DOHH2 (cell line): ENCODE data around the gene BCAR1.
"Not testable (repeated sequence)": the region's sequence is repeated elsewhere in the genome, so short reads cannot be mapped to it uniquely, and the experiment has no call there.

Experiments used
- H3F3A ChIP-seq: fragments of 200-600 bp; sonication (generic), shearing (Covaris generic); 2 replicates; pipeline ENCODE4 v1.6.0; 2016; ENCODE audit warnings: antibody characterized with exemption, mild to moderate bottlenecking; ENCODE audit not compliant: control insufficient read depth, insufficient read depth
- H3K27ac ChIP-seq: fragments of 200-600 bp; sonication (generic); 2 replicates; pipeline ENCODE4 v1.5.1; 2014; ENCODE audit warnings: low read depth, mild to moderate bottlenecking, low read length, moderate library complexity
- H3K27me3 ChIP-seq: fragments of 200-600 bp; sonication (generic); 2 replicates; pipeline ENCODE4 v1.6.1; 2014; ENCODE audit warnings: mild to moderate bottlenecking, low read length, mixed read lengths; ENCODE audit not compliant: control insufficient read depth
- H3K36me3 ChIP-seq: fragments of 200-600 bp; sonication (generic); 2 replicates; pipeline ENCODE4 v1.6.1; 2014; ENCODE audit warnings: mild to moderate bottlenecking, low read length, moderate library complexity, mixed read lengths; ENCODE audit not compliant: control insufficient read depth
- H3K4me1 ChIP-seq: fragments of 200-600 bp; sonication (generic); 2 replicates; pipeline ENCODE4 v1.6.1; 2014; ENCODE audit warnings: mild to moderate bottlenecking, low read length, mixed read lengths; ENCODE audit not compliant: control insufficient read depth
- H3K4me2 ChIP-seq: fragments of 200-600 bp; sonication (generic); 2 replicates; pipeline ENCODE4 v1.6.0; 2014; ENCODE audit warnings: mild to moderate bottlenecking, low read length, moderate library complexity
- H3K4me3 ChIP-seq: fragments of 200-600 bp; sonication (generic); 2 replicates; pipeline ENCODE4 v1.5.1; 2014; ENCODE audit warnings: mild to moderate bottlenecking, low read length, mixed read lengths
- H3K79me2 ChIP-seq: fragments of 200-600 bp; sonication (generic); 2 replicates; pipeline ENCODE4 v1.6.1; 2014; ENCODE audit warnings: mild to moderate bottlenecking, low read length, mixed read lengths; ENCODE audit not compliant: control insufficient read depth
- H3K9me2 ChIP-seq: fragments of 200-600 bp; sonication (generic); replicated peaks from 2 replicates; pipeline ENCODE4 v1.6.1; 2014; ENCODE audit warnings: mild to moderate bottlenecking, low read length, mixed read lengths; ENCODE audit not compliant: control insufficient read depth
- H3K9me3 ChIP-seq: fragments of 200-600 bp; sonication (generic); 2 replicates; pipeline ENCODE4 v1.6.1; 2014; ENCODE audit warnings: antibody characterized with exemption, low read length, mixed read lengths; ENCODE audit not compliant: control insufficient read depth, insufficient read depth
- H4K20me1 ChIP-seq: fragments of 200-600 bp; sonication (generic); 2 replicates; pipeline ENCODE4 v1.6.0; 2014; ENCODE audit warnings: low read depth, mild to moderate bottlenecking, antibody characterized with exemption, low read length, moderate library complexity; ENCODE audit not compliant: control insufficient read depth, insufficient read depth
- EZH2phosphoT487 ChIP-seq: fragments of 200-600 bp; sonication (generic); IDR thresholded peaks from 2 replicates; pipeline ENCODE4 v1.6.1; 2017; ENCODE audit warnings: borderline replicate concordance, mild to moderate bottlenecking, antibody characterized with exemption, low read length, moderate library complexity, mixed read lengths
- TF ChIP-seq, protein P1 (sequence below): fragments of 200-600 bp; sonication (generic); IDR thresholded peaks from one replicate; pipeline ENCODE4 v1.5.1; 2014; ENCODE audit warnings: antibody characterized with exemption, mild to moderate bottlenecking, low read depth, low read length; ENCODE audit not compliant: poor library complexity, severe bottlenecking

The BCAR1 gene

DNA sequence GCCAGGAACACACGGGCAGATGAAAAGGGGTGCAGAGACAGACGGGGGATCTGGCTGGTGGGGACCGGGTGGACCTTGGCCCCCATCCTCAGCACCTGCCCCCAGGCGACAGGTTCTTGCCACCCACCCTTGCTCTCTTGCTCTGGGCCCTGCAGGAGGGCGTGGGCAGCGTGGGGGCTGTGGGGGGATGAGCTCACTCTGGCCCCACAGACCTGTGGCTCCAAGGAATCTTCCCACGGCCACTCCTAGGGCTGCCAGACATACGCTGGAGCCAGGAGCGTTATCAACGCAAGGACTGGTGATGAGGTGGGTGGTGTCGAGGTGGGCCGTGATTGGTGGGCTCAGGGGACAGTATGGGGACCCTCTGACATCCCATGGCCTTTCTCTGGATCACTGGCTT, 26.3 kb downstream of the BCAR1 start:
- H3K27ac ChIP-seq, result no peak overlapping the region
- H3K4me3 ChIP-seq, result no peak overlapping the region
- H4K20me1 ChIP-seq, result no peaks in the 10 kb centered on the region
- TF ChIP-seq, protein P1, sequence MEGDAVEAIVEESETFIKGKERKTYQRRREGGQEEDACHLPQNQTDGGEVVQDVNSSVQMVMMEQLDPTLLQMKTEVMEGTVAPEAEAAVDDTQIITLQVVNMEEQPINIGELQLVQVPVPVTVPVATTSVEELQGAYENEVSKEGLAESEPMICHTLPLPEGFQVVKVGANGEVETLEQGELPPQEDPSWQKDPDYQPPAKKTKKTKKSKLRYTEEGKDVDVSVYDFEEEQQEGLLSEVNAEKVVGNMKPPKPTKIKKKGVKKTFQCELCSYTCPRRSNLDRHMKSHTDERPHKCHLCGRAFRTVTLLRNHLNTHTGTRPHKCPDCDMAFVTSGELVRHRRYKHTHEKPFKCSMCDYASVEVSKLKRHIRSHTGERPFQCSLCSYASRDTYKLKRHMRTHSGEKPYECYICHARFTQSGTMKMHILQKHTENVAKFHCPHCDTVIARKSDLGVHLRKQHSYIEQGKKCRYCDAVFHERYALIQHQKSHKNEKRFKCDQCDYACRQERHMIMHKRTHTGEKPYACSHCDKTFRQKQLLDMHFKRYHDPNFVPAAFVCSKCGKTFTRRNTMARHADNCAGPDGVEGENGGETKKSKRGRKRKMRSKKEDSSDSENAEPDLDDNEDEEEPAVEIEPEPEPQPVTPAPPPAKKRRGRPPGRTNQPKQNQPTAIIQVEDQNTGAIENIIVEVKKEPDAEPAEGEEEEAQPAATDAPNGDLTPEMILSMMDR, result no peak
- TF ChIP-seq EZH2phosphoT487, result no peak
- no peaks in the 10 kb centered on the region for H3K9me2 ChIP-seq
- no peaks in the 10 kb centered on the region for H3F3A ChIP-seq
- no peaks in the 10 kb centered on the region for H3K9me3 ChIP-seq
- H3K4me2 ChIP-seq, result no peak overlapping the region
- H3K36me3 ChIP-seq, result no peaks in the 10 kb centered on the region
- H3K4me1 ChIP-seq, result no peaks in the 10 kb centered on the region
- no peaks in the 10 kb centered on the region for H3K27me3 ChIP-seq
- H3K79me2 ChIP-seq, result no peaks in the 10 kb centered on the region

DNA sequence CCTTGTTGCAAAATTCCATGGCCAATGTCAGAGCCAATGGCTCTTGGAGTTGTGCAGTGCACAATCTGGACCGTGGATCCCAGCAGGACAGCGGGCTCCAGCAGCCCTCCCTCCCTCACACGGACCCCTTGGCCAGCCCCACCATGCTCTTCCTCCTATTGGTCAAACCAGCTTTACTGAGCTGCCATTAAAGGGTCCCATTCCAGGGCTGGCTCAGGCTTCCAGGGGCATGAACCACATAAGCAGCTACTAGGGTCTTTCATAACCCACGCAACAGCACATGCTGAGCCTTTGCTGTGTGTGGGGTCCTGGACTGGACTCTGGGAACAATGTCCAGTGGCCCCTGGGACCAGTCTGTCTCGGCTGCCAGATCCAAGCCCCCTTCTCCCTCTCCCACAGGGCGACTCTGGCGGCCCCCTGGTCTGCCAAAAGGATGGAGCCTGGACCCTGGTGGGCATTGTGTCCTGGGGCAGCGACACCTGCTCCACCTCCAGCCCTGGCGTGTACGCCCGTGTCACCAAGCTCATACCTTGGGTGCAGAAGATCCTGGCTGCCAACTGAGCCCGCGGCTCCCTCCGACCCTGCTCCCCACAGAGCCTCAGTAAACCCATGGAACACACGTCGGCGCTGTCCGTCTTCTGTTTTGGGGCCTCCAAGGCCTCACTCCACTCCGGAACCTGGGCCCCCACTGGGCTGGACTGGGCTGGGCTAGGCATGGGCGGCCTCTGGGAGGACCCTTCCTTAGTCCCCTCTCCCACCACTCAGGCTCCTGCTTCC, 26.9 kb downstream of the BCAR1 start:
- no peaks in the 10 kb centered on the region for H3K9me2 ChIP-seq
- H3K4me2 ChIP-seq, result no peak overlapping the region
- TF ChIP-seq EZH2phosphoT487, result no peak
- TF ChIP-seq, protein P1, result no peak
- H3K4me3 ChIP-seq, result no peak overlapping the region
- no peaks in the 10 kb centered on the region for H3K9me3 ChIP-seq
- H3K36me3 ChIP-seq, result no peaks in the 10 kb centered on the region
- H3K4me1 ChIP-seq, result no peaks in the 10 kb centered on the region
- no peaks in the 10 kb centered on the region for H3K27me3 ChIP-seq
- no peaks in the 10 kb centered on the region for H4K20me1 ChIP-seq
- H3K79me2 ChIP-seq, result no peaks in the 10 kb centered on the region
- no peak overlapping the region for H3K27ac ChIP-seq
- no peaks in the 10 kb centered on the region for H3F3A ChIP-seq

DNA sequence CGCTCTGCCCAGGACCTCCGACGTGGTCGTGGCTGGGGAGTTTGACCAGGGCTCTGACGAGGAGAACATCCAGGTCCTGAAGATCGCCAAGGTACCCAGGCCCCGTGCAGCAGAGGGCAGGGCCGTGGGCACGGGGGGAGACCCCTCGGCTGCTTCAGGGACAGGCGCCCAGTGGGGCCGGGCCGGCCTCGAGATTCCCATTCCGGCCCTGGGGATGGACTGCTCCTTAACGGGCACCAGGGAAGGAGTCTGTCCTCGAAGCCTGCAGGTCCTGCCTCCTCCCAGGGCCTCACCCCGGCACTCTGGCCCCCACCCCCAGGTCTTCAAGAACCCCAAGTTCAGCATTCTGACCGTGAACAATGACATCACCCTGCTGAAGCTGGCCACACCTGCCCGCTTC, 28.3 kb downstream of the BCAR1 start:
- not testable (repeated sequence) for H3K36me3 ChIP-seq, H3K9me3 ChIP-seq, H3K27ac ChIP-seq, H3K79me2 ChIP-seq, H3K4me1 ChIP-seq, H4K20me1 ChIP-seq, H3F3A ChIP-seq, H3K4me2 ChIP-seq, H3K27me3 ChIP-seq, H3K9me2 ChIP-seq, H3K4me3 ChIP-seq

DNA sequence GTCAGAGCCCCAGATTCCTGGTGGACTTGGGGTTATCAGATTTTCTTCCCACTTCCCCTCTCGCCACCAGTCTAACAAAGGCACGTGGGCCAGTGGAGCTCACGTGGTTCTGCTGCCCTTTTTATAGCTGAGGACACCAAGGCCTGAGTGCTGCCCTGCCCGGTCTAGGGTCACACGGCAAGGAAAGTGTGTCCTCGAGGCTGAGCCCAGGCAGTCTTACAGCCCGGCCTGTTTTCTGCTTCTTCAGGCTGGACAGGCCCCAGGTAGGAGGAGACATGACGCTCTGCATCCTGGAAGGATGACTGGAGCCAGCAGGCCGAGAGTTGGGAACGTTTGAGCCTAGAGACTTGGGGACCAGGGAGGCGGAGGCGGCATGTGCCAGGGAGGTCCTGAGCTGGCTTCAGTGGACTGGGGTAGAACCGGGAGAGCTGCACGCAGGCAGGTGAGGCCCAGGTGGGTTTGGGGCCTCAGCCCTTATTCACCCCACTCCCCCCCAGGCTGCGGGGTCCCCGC, 29.1 kb downstream of the BCAR1 start:
- Histone ChIP-seq H3K4me3 (no peak overlapping the region), H3K79me2 (no peaks in the 10 kb centered on the region)

More for the DNA sequence above, 29.1 kb downstream of the BCAR1 start:
- Histone ChIP-seq H3K9me3 (no peaks in the 10 kb centered on the region), H3K27me3 (no peaks in the 10 kb centered on the region), H3K27ac (no peak overlapping the region), H3K4me1 (no peaks in the 10 kb centered on the region), H3K4me2 (no peak overlapping the region), H4K20me1 (no peaks in the 10 kb centered on the region), H3K36me3 (no peaks in the 10 kb centered on the region), H3F3A (no peaks in the 10 kb centered on the region), H3K9me2 (no peaks in the 10 kb centered on the region)
- TF ChIP-seq EZH2phosphoT487, result no peak
- TF ChIP-seq, protein P1, result no peak
